VCaP (cell line): ENCODE data around the gene CPA2.
"Not testable (repeated sequence)": the region's sequence is repeated elsewhere in the genome, so short reads cannot be mapped to it uniquely, and the experiment has no call there.

Experiments
- H3K27ac ChIP-seq: fragments of 450-650 bp; 2 replicates; pipeline ENCODE4 v1.5.1; 2017
- CTCF ChIP-seq: fragments of 450-650 bp; conservative IDR thresholded peaks from 2 replicates; pipeline ENCODE4 v1.5.1; 2017; ENCODE audit warnings: mild to moderate bottlenecking, moderate library complexity

The CPA2 gene

GRCh38 chr7:130266258-130266960 lies at the start of gene CPA2:
Gene CPA2 (plus strand): TSS chr7:130266863. CDS start chr7:130266882, 19 bp downstream.
- no peak for TF ChIP-seq CTCF
- no peak within 1 kb of the TSS for H3K27ac ChIP-seq

GRCh38 chr7:130218806-130219620 lies 47.6 kb upstream of the CPA2 start:
- no peak overlapping the region for H3K27ac ChIP-seq
- no peak for TF ChIP-seq CTCF

- TF ChIP-seq CTCF: no peak
- no peak overlapping the region for H3K27ac ChIP-seq
These were observed 46.8 kb upstream of the CPA2 start for GRCh38 chr7:130219871-130220270.

GRCh38 chr7:130221746-130222145 lies 44.9 kb upstream of the CPA2 start:
- TF ChIP-seq CTCF: no peak
- H3K27ac ChIP-seq: no peak overlapping the region

- TF ChIP-seq CTCF: no peak
These were observed 43.0 kb upstream of the CPA2 start for GRCh38 chr7:130223646-130224045.

GRCh38 chr7:130224210-130224609 lies 42.5 kb upstream of the CPA2 start:
- no peak for TF ChIP-seq CTCF
- H3K27ac ChIP-seq: no peak overlapping the region

More at GRCh38 chr7:130223646-130224045, 43.0 kb upstream of the CPA2 start:
- H3K27ac ChIP-seq: no peak overlapping the region

GRCh38 chr7:130224923-130225322 lies 41.7 kb upstream of the CPA2 start:
- not testable (repeated sequence) for H3K27ac ChIP-seq

- H3K27ac ChIP-seq: no peak overlapping the region
- TF ChIP-seq CTCF: no peak
These were observed 40.3 kb upstream of the CPA2 start for GRCh38 chr7:130226333-130226732.
